HG02973 (cell line): Measurements from ENCODE around the gene VAPA.

Experiments
- ATAC-seq: cut with Tn5 transposase; IDR thresholded peaks from one replicate; pipeline ENCODE4 v1.9.1; 2021; ENCODE audit warnings: moderate library complexity; ENCODE audit not compliant: unreplicated experiment

The VAPA gene

GRCh38 chr18:9994701-9995235, 81.0 kb downstream of the VAPA start:
- no peak for ATAC-seq

GRCh38 chr18:9995631-9996030, 81.8 kb downstream of the VAPA start:
- ATAC-seq, result no peak

- no peak for ATAC-seq
Observed at GRCh38 chr18:9996094-9996493, 82.3 kb downstream of the VAPA start.

- ATAC-seq, result no peak
Observed at GRCh38 chr18:9997711-9998110, 83.9 kb downstream of the VAPA start.

GRCh38 chr18:9998330-9998729, 84.5 kb downstream of the VAPA start:
- ATAC-seq, result no peak

- ATAC-seq, result no peak
Observed at GRCh38 chr18:10002280-10002679, 88.5 kb downstream of the VAPA start.

- no peak for ATAC-seq
Observed at GRCh38 chr18:10003281-10003680, 89.5 kb downstream of the VAPA start.

GRCh38 chr18:10003866-10004265, 90.0 kb downstream of the VAPA start:
- ATAC-seq, result no peak

- no peak for ATAC-seq
Observed at GRCh38 chr18:10006311-10006893, 92.6 kb downstream of the VAPA start.

GRCh38 chr18:10008006-10008647, 94.3 kb downstream of the VAPA start:
- ATAC-seq, result no peak
